ENCODE measurements around the gene DPEP3.

Gene DPEP3

DNA sequence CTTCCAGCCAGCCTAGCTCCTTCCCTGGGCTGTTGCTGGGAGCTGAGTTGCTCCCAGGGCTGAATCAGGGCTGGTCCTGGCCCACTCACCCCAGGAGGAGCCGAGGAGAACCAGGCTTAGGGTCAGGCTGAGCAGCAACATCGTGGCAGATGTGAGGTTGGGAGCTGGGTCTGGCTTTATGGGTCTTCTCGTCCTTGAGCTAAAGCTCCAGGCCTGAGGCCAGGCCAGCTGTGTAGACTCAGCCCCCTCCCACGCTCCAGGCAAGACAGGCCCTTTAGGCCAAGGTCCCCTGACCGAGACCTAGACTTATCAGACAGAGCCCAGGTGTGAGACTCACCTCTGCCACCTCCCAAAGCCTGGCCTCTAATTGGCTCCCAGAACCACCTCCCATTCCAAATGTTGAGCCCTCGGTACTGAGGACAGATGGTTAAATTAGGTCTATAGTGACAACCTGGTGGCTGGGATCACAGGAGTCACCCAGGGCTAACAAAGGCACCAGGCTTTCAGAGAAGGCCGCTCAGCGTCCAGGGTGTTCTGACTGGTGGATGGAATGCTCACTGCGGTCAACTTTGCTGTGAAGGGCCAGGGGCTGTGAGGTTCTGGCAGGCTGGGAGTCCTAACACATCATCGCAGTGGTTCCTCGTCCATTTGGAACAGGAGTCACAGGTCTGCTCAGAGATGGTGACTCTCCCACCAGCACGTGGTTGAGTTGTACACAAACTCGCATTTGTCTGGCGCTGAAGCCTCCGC is 48.4 kb downstream of the DPEP3 start, which contains the start of gene CTRL:
CTRL (minus strand) TSS at position 151 of the 750 bp plus-strand sequence; CDS start at position 141, 10 bp downstream.
- DNase-seq (ENCODE audit: low read depth in 2 of 2), result no peak

DNA sequence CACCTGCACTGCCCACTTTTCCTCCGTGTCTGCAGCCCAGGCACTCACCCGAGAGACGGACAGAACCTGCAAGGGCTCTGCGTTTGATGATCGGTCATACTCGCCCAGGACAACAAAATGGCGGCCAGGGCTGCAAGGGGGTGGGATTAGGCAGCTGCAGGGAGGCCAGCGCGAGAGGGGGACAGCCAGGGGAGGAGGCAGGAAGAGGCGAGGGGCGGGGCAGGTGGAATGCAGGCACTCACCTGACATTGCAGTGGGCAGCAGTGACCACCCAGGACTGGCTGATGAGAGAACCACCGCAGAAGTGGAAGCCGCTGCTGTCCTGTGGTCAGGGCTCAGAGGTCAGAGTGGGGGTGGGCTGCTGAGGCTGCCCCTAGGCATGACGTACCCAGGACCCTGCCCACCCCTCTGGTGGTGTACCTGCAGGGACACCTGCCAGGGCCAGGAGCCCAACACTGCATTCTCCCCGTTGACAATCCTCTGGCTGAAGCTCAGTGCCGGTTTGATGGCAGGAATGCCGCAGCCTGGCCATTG is 49.6 kb downstream of the DPEP3 start:
- no peak for DNase-seq (ENCODE audit: low read depth in 2 of 2)

DNA sequence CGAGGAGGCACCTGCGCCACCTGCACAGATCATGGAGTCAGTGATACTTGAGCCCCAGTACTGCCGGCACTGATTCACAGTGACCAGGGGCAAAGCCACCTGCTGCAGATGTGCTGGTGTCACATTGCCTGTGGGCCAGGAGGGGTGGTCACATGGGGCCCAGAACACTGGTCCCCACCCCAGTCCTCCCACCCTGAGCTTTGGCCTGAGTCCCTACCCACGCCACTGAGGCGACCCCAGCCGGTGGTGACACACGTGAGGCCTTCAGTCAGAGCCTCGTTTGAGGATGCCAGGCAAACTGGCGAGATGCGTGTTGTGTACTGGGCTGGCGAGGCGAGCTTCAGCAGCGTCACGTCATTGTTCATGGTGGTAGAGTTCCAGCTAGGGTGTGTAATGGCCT is 50.1 kb downstream of the DPEP3 start:
- DNase-seq (ENCODE audit: low read depth in 2 of 2), result no peak

DNA sequence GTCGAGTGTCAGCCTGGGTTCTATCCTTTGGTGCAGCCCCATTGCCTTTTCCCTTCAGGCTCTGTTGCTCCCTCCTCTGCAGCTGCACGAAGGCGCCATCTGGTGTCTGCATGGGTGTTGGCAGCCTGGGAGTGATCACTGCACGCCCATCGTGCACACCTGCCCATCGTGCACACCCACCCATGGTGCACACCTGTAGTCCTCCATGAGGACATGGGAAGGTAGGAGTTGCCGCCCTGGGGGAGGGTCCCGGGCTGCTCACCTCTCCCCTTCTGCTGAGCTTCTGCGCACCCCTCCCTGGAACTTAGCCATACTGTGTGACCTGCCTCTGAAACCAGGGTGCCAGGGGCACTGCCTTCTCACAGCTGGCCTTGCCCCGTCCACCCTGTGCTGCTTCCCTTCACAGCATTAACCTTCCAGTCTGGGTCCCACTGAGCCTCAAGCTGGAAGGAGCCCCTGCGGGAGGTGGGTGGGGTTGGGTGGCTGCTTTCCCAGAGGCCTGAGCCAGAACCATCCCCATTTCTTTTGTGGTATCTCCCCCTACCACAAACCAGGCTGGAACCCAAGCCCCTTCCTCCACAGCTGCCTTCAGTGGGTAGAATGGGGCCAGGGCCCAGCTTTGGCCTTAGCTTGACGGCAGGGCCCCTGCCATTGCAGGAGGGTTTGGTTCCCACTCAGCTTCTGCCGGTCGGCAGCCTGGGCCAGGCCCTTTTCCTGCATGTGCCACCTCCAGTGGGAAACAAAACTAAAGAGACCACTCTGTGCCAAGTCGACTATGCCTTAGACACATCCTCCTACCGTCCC is 51.5 kb downstream of the DPEP3 start:
- no peak for DNase-seq (ENCODE audit: low read depth in 2 of 2)

DNA sequence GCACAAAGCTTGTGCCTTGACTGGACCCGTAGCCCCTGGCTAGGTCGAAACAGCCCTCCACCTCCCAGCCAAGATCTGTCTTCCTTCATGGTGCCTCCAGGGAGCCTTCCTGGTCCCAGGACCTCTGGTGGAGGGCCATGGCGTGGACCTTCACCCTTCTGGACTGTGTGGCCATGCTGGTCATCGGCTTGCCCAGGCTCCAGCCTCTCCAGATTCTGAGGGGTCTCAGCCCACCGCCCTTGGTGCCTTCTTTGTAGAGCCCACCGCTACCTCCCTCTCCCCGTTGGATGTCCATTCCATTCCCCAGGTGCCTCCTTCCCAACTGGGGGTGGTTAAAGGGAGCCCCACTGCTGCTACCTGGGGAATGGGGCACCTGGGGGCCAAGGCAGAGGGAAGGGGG is 52.2 kb downstream of the DPEP3 start:
- DNase-seq (ENCODE audit: low read depth in 2 of 2), result no peak

DNA sequence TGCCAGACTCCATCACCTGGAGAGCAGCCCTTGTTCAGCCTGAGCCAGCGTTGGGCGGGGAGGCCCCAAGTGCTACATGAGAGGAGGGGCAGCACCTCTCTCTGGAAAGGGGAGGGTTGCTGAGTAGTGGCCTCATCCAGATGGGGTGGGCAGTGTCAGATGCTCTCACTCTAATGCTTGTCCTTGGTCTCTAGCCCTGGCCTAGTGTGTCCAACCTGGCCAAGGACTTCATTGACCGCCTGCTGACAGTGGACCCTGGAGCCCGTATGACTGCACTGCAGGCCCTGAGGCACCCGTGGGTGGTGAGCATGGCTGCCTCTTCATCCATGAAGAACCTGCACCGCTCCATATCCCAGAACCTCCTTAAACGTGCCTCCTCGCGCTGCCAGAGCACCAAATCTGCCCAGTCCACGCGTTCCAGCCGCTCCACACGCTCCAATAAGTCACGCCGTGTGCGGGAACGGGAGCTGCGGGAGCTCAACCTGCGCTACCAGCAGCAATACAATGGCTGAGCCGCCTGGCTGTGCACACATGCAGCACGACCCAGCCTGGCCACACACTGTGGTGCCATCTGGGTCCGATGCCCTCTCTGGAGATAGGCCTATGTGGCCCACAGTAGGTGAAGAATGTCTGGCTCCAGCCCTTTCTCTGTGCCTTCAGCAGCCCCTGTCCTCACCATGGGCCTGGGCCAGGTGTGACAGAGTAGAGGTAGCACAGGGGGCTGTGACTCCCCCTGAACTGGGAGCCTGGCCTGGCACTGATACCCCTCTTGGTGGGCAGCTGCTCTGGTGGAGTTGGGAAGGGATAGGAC is 53.0 kb downstream of the DPEP3 start:
- DNase-seq (ENCODE audit: low read depth in 2 of 2), result no peak

DNA sequence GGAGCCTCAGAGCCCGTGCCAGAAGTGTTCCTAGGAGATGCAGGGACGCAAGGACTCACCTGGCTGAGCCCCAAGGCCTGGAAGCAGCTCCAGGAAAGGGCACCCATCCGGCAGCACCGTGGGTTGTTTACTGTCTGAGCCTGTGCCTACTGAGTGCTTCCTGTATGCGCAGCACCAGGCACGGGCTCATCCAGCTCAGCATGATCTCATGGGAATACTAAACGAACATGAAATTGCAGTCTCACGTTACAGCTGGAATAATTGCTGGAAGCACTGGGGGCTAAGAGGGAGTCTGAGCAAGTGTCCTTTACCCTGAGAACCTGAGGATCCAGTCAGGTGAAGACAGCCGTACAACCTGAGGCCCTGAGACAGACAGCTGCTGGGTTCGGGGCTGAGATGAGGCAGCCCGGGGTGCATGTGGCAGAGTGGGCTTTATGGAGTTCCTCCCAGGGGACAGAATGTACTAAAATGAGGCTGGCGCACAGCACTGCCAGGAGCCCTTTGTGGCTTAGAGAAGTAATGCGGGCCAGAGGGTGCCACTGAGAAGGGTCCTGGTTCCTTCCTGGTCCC is 54.0 kb downstream of the DPEP3 start:
- DNase-seq (ENCODE audit: low read depth in 2 of 2), result no peak
